Measurements from ENCODE around the gene L1CAM. TPM values are rescaled to one million over a fixed set of nuclear protein-coding genes. Genes with fewer than 3 reads are reported as not detected.

L1CAM gene
- polyA plus RNA-seq, 1 of the 3 experiments (the other 2 are of a cell fraction), result 1.9 TPM

GRCh38 chrX:153929576-153929975 lies 43.6 kb upstream of the L1CAM start:
- Histone ChIP-seq H3K9me2 (no peaks in the 10 kb centered on the region), H2AFZ (ENCODE audit: low read depth) (no peak overlapping the region), H3K9ac (no peak overlapping the region), H3F3A (replicated peaks; ENCODE audit: insufficient read depth) (peaks cover 17% of the 10 kb centered on the region), H3K27me3 (ENCODE audit: insufficient read depth) (no peaks in the 10 kb centered on the region), H3K79me2 (ENCODE audit: insufficient read depth) (peaks cover 33% of the 10 kb centered on the region), H3K36me3 (replicated peaks in 1 of 2; ENCODE audit: control insufficient read depth in 1 of 2, insufficient read depth in 2 of 2, low read length in 1 of 2) (peaks cover 12 to 35% of the 10 kb centered on the region in 2 experiments), H3K4me1 (ENCODE audit: control insufficient read depth in 1 of 2, insufficient read depth in 2 of 2, low read depth in 1 of 2, low read length in 1 of 2) (peaks cover 10 to 50% of the 10 kb centered on the region in 2 experiments; a peak in 2 of 4 replicates), H4K20me1 (ENCODE audit: insufficient read depth) (peaks cover 34% of the 10 kb centered on the region), H3K4me3 (ENCODE audit: low read depth in 2 of 2, low read length in 1 of 2) (no peak overlapping the region), H3K27ac (ENCODE audit: low read depth in 2 of 2, low read length in 1 of 2) (peak overlapping the region in 1 of 2 experiments; percentile 40; a peak in 1 of 4 replicates), H3K9me3 (no peaks in the 10 kb centered on the region), H3K4me2 (no peak overlapping the region)
- TF ChIP-seq ZBTB33 (IDR thresholded peaks at IDR 0.05; ENCODE audit: borderline replicate concordance, low read depth) (no peak), NRF1 (IDR thresholded peaks at IDR 0.05; ENCODE audit: low read depth, low read length) (no peak), MEF2A (IDR thresholded peaks at IDR 0.05; ENCODE audit: borderline replicate concordance, low read depth) (no peak), POLR2AphosphoS5 (IDR thresholded peaks at IDR 0.05; ENCODE audit: low read depth, low read length) (no peak), IRF3 (IDR thresholded peaks at IDR 0.05; ENCODE audit: low read depth, low read length) (no peak), CHD2 (IDR thresholded peaks at IDR 0.05; ENCODE audit: low read length, partially characterized antibody) (no peak), FOSL2 (IDR thresholded peaks at IDR 0.05; ENCODE audit: borderline replicate concordance, low read depth) (no peak), FOXJ3 (CRISPR knock-in tag; IDR thresholded peaks at IDR 0.05) (no peak), GATA2 (CRISPR knock-in tag; IDR thresholded peaks at IDR 0.05) (no peak), RXRA (IDR thresholded peaks at IDR 0.05; ENCODE audit: borderline replicate concordance, low read depth) (no peak), REST (IDR thresholded peaks at IDR 0.05; ENCODE audit: low read depth, low read length) (no peak), YY1 (IDR thresholded peaks at IDR 0.05; ENCODE audit: low read depth) (no peak)
- no peak for DNase-seq
- CTCF ChIA-PET, result interaction anchor here (12.9 to 16.7 kb wide), 2 partner anchors 19 to 20 kb away, joined by 130 to 271 read pairs; partner anchors contain the start of gene RENBP
- WGBS (ENCODE audit: low lambda C conversion rate), result 98% methylated on average over 6 of the region's 10 CpGs
- POLR2A ChIA-PET, result interaction anchor here (0.8 kb wide), 1 partner anchor 48 kb away, joined by 3 read pairs; no protein-coding TSS in a partner anchor

Data from SK-N-SH (cell line).